ENCODE results near the gene CEBPG. TPM values are rescaled to one million over a fixed set of nuclear protein-coding genes. Genes with fewer than 3 reads are reported as not detected.

The CEBPG gene
- total RNA-seq, 1 experiment from 2014 or later = 41.5 TPM

- Histone ChIP-seq H3K36me3 (ENCODE audit: control insufficient read depth, insufficient read depth, low read length) (0 out of 2 replicates have a peak, but pooled peaks cover 5% of the 10 kb centered on the region), H3K9me3 (ENCODE audit: control insufficient read depth, insufficient read depth, low read depth, low read length) (no peaks in the 10 kb centered on the region), H3K4me3 (ENCODE audit: low read depth in 2 of 2, low read length in 2 of 2) (no peak overlapping the region), H3K27me3 (ENCODE audit: control insufficient read depth, insufficient read depth, low read length) (no peaks in the 10 kb centered on the region), H3K4me1 (ENCODE audit: control insufficient read depth, insufficient read depth, low read length) (peaks cover 4% of the 10 kb centered on the region), H3K27ac (ENCODE audit: low read length) (no peak overlapping the region)
- intact Hi-C loops (cut with micrococcal nuclease; ENCODE audit: unreplicated experiment) = no loop called here
- DNase-seq (ENCODE audit: low read depth, low spot score) (no peak), ATAC-seq (no peak)
- in situ Hi-C loops (cut with HindIII; ENCODE audit: low pct_unique_long_range_greater_than_20kb, low sequenced_read_pairs) = no loop called here
- ChIA-PET POLR2A (no interaction called here), CTCF (no interaction called here)
- no TSS peak for BruUV-seq (replicated peaks)
- TF ChIP-seq TCF7L2 (IDR thresholded peaks at IDR 0.05; ENCODE audit: low read depth, low read length) (no peak), POLR2AphosphoS5 (IDR thresholded peaks at IDR 0.05; ENCODE audit: low read depth, low read length) (no peak), SIN3A (IDR thresholded peaks at IDR 0.05; ENCODE audit: borderline replicate concordance, insufficient read depth, low read depth, low read length) (no peak), REST (IDR thresholded peaks at IDR 0.05; ENCODE audit: insufficient read depth in 1 of 2, low read depth in 2 of 2, low read length in 1 of 2) (no peak), CTCF (IDR thresholded peaks at IDR 0.05) (no peak)
Measured at GRCh38 chr19:33382982-33383381, 9.5 kb downstream of the CEBPG start.

- peaks cover 3% of the 10 kb centered on the region; the same call in 1 of the 2 replicates for H3K4me1 ChIP-seq (ENCODE audit: control insufficient read depth, insufficient read depth, low read length)
- in situ Hi-C loops (cut with HindIII; ENCODE audit: low pct_unique_long_range_greater_than_20kb, low sequenced_read_pairs) = no loop called here
- no peak overlapping the region for H3K27ac ChIP-seq (ENCODE audit: low read length)
- no peaks in the 10 kb centered on the region for H3K27me3 ChIP-seq (ENCODE audit: control insufficient read depth, insufficient read depth, low read length)
- BruUV-seq (replicated peaks) = no TSS peak
- ChIA-PET CTCF (no interaction called here), POLR2A (no interaction called here)
- no peaks in the 10 kb centered on the region for H3K9me3 ChIP-seq (ENCODE audit: control insufficient read depth, insufficient read depth, low read depth, low read length)
- 0 out of 2 replicates have a peak, but pooled peaks cover 5% of the 10 kb centered on the region for H3K36me3 ChIP-seq (ENCODE audit: control insufficient read depth, insufficient read depth, low read length)
- H3K4me3 ChIP-seq (ENCODE audit: low read depth in 2 of 2, low read length in 2 of 2) = no peak overlapping the region
- TF ChIP-seq TCF7L2 (IDR thresholded peaks at IDR 0.05; ENCODE audit: low read depth, low read length) (no peak), POLR2AphosphoS5 (IDR thresholded peaks at IDR 0.05; ENCODE audit: low read depth, low read length) (no peak), SIN3A (IDR thresholded peaks at IDR 0.05; ENCODE audit: borderline replicate concordance, insufficient read depth, low read depth, low read length) (no peak), REST (IDR thresholded peaks at IDR 0.05; ENCODE audit: insufficient read depth in 1 of 2, low read depth in 2 of 2, low read length in 1 of 2) (no peak), CTCF (IDR thresholded peaks at IDR 0.05) (no peak)
- DNase-seq (ENCODE audit: low read depth, low spot score) (no peak), ATAC-seq (no peak)
- intact Hi-C loops (cut with micrococcal nuclease; ENCODE audit: unreplicated experiment) = no loop called here
Measured at GRCh38 chr19:33383720-33384292, 10.3 kb downstream of the CEBPG start.

All from Panc1 (cell line).